GM18867 (cell line): ENCODE measurements around the gene USP40.

Experiments used
- ATAC-seq: cut with Tn5 transposase; IDR thresholded peaks from one replicate; pipeline ENCODE4 v1.9.1; 2021; ENCODE audit warnings: mild to moderate bottlenecking, moderate library complexity; ENCODE audit not compliant: unreplicated experiment

Gene USP40

DNA sequence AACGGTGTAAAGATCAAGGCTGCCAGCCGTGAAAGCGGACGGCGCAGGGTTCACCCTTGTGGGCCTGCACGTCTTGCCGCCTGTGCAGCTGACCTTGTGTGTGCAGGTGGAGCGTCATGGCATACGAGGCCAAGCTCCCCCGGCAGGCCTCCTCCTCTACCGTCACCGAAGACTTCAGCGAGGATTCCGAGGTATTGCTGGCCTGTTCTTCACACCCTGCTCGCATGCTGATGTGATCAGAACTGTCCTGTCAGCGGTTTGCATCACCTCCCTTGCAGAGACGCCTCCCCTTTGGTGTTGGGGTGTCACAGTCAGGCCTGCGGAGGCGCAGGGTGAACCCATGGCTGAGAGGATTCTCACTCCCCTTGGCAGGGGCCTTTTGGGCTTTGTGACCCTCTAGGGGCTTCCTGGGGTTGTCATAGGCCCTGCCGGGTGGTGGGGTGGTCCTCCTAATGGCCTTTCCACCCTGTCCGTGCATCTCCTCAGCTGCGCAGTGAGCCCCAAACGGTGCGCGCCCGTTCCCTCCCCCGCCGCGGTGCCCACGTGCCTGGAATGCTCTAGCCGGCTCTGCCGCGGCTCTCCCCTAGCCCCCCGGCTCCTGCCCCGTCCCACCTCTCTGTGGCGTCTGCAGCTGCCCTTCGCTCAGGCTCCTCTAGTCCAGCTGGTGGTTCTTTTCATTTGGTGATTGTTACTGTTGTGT, 119.8 kb downstream of the USP40 start:
- ATAC-seq = no peak

DNA sequence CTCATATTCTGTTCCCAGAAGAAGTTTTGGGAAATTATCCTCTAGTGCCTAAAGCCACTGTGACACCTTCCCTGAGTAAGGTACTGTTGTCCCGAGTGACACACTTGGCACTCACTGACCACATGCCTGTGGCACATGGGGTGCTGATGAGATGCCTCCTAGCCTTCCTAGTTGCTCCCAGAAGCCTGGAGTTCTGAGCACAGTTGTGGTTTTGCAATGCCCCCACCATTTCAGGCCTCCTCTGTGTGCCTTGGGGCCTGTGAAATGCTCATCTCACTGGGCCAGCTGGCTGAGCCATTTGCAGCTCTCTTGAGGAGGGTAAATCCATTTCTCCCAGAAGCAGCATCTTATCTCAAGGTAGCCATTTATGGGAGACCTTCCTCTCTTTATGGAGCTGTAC, 120.5 kb downstream of the USP40 start:
- ATAC-seq = no peak

DNA sequence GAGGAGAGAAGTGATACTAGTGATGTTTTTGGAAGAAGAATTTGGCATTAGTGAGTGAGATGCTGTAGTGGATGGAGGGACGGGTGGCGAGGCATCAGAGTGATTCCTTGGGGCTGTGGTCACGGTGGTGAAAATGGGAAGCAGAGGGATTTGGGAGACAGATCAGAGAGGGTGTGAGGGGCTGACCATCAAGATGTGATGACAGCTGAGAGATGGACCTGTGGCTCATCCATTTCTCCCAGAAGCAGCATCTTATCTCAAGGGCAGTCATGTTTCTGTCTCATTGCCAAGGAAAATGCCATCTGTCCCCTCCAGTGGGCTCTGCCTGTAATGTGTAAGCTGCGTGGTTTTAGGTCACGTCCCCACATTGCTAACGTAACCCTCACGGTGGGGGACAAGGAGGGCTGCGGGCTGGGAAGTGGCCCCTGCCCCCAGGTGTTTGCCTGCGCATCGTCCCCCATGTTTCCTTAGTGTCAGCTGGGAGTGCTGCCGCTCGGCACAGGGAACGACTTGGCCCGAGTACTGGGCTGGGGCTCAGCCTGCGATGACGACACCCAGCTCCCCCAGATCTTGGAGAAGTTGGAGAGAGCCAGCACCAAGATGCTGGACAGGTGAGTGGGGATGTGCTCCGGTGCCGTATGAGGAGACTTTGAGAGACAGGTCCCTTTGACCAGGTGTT, 121.3 kb downstream of the USP40 start:
- ATAC-seq = no peak

DNA sequence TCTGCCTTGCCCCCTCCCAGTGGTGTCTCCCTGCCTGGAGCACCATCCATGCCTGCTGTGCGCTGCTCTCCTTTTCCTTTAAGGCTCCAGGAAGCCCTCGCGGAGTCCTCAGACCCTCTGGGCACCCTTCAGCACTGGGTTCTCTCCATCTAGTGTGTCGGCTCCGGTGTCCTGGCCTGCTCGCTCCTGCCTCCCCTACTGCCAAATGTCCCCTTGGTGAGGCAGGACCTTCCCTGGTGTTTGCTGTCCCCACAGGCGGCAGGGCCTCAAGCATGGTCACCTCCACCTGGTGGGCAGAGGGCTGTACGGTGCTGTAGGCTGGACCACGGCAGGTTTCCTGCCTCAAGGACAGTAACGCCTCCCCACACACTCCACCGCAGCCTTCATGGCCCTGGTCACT, 122.1 kb downstream of the USP40 start:
- no peak for ATAC-seq

DNA sequence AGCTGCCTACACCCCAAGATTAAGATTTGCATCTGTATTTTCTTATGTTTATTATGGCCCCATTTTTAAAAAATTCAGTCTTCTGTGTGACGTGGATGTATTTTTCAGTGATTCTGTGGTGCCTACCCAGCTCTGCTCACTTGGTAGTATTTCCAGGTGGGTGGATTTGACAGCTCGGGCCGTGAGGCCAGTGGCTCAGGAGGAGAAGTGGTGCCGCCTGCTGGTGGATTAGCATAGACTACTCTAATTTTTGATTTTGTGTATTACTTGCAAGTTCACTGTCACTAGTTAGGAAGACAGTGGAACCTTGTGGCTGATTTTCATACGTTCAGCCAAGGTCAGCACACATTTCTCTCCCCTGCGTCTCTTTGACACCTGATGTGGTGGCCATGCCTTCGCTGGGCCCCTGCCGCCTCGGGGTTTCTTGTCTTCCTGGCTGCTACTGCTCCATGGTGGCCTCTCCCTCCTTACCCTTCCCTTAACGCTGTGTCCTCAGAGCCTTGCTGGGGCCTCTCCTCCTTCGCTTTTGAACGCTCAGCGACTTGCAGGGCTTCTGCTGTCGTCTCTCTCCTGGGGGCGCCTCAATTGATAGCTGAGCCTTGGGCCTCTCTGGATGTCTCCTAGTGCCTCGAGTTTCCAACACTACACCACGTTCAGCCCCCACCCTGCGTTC, 122.9 kb downstream of the USP40 start:
- ATAC-seq = no peak

DNA sequence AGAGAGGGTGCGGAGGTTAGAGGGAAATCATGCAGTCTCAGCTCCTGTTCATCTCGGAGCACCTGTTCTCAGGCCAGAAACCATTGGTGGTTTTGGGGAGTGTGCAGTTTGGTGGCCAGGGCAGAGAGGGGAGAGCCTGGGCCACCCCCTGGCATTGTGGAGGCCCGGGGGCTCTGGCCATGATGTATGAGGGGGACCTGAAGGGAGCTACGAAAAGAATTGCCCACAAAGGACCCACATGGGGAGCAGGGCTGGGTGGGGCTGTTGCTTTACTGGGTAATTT, 124.6 kb downstream of the USP40 start:
- no peak for ATAC-seq

DNA sequence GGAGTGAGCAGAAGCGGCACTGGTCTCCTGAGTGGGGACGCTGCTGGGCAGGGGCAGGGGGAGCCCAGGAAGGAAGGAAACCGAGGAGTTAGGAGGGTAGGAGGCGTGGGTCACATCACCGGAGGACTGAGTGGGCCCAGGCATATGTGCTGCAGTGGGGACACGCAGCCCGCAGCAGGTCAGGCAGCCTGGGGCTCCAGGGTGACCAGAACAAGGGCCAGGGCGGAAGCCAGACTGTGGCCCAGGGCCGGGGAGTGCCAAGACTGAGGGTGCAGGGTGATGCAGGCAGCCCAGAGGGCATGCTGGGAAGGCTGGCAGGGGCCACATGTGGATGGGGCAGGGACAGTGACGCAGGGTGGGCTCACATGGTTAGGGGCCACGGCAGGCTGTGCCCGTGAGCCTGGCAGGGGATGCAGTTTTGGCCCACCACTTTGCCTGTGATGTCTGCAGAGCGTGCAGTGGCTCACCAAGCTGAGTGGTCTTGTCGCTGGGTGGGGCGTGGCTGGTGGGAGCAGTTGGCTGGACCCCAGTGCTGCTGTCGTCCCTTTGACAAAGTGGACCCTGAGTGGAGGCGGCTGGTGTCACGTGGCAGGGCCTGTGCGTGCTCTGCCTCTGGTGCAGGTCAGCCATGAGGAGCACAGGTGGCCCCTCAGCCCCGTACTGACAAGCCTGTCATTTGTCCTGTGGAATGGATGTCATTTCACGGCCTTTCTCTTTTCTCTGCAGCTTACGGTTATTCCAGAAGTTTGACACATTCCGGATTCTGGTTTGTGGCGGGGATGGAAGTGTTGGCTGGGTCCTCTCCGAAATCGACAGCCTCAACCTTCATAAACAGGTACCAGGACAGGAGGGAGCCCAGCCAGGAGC, 125.2 kb downstream of the USP40 start:
- no peak for ATAC-seq

DNA sequence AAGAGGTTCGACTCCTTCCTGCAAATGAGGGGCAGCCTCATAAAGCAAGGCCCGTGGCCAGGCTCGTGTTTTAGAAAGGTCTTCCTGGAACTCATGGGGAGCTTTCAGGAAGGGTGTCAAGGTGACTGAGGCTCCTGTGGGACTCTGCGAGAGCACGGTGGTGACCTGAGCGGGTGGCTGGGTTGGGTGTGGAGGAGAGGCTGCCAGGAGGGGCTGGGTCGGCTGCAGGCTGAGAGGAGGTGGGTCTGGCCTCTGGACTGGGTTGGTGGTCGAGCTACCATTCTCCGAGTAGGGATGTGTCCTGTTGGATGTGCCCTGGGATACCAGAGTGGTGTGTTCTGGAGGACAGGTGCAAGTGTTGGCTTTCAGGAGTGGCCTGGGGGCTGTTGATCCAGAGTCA, 125.9 kb downstream of the USP40 start:
- ATAC-seq = no peak

DNA sequence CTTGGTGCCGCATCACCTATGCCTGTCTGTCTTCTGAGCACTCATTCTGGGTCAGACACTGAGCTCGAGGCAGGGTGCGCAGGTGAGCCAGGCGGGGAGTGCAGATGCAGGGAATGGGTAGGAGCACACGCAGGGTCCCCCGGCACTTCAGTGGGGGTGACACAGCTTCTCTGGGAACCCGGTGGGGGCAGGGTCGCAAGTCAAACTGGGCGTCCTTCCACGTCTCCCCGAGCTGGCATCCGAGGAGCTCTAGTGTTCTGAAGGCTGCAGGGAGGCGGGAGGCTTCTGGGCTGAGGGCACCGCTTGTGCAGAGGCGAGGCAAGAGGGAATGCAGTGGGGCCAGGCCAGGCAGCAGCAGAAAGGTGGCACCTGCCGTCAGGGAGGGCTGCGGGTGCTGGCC, 126.3 kb downstream of the USP40 start:
- no peak for ATAC-seq

DNA sequence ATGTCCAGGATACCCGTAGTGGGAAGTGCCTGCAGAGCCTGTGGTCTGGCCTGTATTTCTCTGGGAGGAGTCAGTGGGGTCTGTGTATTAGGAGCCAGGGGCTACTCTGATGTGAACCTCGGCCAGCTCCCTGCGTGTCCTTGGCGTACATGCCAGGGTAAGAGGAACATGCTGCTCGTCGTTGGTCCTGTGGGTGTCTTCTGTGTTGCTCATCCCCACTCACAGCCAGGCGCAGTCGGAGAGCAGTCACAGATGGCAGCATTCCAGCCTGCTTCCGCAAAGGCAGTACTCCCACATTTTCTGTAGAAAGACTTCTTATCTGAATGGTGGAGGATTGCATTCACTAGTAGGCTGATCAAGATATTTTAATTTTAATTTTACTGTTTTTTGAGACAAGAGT, 127.4 kb downstream of the USP40 start:
- ATAC-seq = no peak

DNA sequence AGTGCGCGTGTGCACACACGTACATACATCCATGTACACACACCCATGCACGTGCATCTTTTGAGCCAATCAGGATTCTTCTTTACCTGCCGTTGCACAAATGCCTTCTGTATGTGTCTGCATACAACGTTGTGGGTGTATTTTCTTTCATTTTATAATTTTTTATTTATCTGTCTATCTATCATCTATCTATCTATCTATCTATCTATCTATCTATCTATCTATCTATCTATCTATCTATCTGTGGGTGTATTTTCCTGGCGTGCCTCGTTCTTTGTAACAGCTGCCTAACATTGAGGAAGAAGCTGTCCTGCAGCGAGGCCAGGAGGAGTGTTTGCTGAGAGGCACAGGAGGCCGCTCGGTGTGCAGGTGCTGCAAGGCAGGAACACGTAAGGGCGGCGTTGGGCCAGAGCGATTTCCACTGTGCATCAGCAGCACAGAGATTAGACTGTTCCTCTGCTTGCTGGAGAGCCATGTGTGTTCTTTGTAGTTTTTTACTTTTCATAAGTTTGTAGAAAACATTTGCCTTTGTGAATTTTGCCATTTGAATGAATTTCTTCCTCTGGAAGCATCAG, 127.9 kb downstream of the USP40 start:
- no peak for ATAC-seq

DNA sequence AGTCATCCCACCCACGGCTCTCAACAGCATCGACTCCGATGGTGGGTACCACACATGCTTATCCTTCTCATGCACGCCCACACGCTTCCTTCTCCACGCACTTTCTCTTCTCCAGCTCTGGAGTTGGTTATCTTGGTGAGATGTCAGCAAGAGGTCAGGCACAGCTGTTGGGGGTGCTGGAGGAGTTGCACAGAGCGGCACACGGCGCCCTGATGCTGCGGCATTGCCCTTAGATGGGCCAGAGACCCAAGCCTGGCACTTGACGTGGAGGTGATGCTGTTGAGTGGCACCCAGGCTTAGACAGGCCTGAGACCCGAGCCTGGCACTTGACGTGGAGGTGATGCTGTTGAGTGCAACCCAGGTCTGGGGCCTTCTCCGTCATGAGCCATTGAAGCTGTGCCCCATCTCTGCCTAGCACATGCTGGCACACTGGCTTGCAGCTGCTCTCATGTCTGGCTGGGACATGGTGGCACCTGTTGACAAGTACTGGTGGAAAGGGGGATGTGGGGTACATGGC, 129.1 kb downstream of the USP40 start:
- ATAC-seq = no peak

DNA sequence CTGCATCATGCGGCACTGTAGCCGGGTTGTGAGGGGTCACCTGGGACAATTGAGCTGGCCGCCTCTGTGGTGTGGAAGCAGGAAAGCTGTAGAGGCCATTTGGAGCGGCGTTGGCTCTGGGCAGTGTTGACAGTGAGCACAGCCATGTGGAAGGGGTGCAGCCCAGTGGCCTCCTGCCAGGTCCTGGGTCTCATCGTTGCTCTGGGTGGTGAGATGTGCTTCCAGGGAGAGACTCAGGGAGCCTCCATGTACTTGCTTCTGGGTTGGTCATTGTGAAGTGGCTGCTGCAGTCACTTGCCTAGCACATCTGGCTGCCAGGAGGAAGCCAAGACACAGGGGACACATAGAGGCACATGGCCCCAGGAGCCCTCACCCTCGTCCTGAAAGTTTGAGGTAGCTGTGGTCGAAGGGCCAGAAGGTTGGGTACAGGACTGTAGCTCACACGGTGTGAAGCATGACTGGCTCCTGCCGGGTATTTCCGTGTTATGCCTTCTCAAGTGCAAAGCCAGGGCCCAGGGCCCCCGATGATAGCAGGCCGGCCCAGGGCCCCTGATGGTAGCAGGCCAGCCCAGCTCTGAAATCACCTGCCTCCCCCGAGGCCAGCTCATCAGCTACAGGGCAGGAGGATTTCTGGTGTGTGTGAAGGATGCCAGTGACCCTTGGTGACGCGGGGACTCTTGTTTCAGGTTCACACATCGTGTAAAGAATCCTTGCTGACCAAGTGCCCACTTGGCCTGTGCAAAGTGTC, 129.7 kb downstream of the USP40 start:
- no peak for ATAC-seq

DNA sequence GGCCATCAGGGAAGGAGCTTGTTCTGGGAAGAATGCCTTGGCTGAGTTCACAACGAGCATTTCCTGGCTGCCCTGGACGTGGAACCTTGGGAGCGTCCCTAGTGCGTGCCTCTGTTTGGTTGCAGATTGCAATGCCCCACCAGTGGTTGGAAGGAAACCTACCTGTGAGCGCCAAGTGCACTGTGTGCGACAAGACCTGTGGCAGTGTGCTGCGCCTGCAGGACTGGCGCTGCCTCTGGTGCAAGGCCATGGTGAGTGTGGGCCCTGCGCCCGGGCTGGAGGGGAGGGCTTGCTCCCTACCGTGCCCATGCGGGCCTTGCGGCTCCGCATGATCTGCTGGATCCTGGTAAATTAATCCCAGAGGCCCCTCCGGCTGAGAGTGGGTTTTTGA, 130.4 kb downstream of the USP40 start:
- no peak for ATAC-seq

DNA sequence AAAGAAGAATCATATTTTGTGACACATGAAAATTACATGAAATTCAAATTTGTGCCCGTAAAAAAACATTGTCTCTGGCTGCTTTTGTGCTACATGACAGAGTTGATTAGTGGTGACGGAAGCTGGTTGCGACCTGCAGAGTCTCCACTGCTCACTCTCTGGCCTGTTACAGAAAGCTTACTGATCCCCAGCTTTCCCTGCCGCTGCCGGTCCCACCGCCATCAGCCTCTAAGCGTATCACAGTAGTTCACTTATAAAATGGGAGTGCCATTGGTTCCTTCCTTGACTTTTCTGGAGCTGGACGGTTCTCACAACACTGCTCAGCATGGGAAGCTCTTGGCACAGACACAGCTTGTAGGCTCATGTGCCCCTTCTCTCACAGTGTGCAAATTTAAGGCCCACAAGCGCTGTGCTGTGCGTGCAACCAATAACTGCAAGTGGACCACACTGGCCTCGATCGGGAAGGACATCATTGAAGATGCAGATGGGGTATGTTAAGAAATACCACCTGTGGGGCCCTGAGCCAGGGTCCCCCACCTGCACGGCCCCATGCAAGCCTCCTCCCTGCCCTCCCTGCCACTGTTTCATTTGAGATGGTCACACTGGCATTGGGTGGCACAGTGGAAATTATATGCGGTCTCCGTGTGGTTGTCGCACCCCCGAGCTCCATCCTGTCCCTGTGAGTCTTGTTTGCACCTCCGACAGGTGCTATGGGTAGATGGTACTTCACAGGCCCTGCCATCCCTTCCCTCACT, 131.0 kb downstream of the USP40 start:
- no peak for ATAC-seq

DNA sequence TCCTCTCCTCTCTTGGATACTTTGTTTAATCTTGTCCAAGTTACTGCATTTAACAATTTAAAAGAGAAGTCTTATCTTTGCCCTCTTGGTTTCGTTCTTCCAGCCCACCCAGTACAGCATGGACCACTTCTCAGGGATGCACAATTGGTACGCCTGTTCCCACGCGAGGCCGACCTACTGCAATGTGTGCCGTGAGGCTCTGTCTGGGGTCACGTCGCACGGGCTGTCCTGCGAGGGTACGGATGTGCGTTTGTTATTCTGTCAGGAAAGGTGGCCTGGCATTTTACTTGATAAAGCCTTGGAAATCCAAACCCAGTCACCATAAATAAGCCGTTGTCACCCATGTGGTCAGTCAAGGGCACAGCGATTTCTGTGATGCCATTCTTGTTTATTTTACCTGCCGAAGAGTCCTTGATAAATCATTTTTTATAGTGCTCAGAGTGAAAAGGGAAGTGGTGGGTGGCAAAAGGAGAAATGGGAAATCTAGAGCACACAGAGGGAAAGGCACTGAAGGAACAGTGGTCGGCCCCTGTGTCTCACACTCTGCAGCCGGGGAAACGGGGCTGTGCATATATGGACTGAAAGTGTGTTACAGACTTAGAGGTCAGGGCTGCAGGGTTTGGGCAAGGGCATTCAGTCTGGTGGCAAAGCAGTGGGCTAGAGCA, 131.8 kb downstream of the USP40 start:
- no peak for ATAC-seq

DNA sequence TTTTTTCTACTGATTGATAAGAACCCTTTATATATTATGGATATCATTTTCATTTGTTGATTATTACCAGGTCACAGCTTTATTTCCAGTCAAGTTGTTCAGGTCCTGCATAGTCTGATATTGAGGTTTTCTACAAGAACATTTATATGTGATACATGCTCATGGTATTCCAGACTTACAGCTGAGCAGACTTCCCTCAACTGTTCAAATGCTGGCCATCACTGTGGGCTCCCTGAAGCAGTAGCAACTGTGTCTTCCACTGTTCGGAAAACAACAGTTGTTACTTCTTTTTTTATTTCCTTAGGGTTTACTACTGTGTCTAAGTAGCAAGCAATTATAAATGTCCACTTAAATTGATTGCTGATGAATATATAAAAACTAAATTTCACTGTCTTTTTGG, 132.8 kb downstream of the USP40 start:
- ATAC-seq = no peak

DNA sequence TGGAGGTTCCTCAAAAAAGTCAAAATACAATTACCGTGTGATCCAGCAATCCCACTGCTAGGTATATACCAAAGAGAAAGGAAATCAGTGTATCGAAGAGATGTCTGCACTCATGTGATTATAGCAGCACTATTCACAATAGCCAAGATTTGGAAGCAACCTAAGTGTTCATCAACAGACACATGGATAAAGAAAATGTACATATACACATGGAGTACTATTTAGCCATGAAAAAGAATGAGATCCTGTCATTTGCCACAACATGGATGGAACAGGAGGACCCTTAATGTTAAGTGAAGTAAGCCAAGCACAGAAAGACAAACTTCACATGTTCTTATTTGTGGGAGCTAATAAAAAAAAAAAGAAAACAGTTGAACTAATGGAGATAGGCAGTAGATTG, 133.6 kb downstream of the USP40 start:
- ATAC-seq = no peak

DNA sequence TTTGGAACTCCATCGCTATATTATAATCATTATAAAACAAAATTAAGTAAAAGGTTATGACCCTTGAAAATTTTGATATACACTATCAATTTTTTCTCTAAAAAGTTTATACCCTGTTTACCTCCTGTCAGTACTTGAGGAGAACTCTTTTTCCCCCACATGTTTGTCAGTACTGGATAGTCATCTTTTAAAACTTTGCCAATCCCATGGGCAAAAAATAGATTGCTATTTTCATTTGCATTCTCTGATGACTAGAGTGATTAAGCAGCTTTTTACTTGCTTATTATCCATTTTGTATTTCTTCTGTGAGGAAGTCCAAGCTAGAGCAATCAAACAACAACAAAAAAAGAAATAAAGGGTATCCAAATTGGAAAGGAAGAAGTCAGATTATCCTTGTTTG, 135.9 kb downstream of the USP40 start:
- ATAC-seq = no peak
